ENCODE measurements around the gene BCL2.
A peak's percentile ranks its signal among the peaks of the same experiment; 100 is the strongest.

BCL2 gene

GRCh38 chr18:63326011-63326410 is 6.4 kb upstream of the BCL2 start:
- no peak for DNase-seq (ENCODE audit: low read depth)

GRCh38 chr18:63325086-63325686 is 5.6 kb upstream of the BCL2 start:
- DNase-seq (ENCODE audit: low read depth) = no peak

- DNase-seq (ENCODE audit: low read depth) = peak; percentile 67
Measured at GRCh38 chr18:63322908-63323634, 3.5 kb upstream of the BCL2 start.

DNA sequence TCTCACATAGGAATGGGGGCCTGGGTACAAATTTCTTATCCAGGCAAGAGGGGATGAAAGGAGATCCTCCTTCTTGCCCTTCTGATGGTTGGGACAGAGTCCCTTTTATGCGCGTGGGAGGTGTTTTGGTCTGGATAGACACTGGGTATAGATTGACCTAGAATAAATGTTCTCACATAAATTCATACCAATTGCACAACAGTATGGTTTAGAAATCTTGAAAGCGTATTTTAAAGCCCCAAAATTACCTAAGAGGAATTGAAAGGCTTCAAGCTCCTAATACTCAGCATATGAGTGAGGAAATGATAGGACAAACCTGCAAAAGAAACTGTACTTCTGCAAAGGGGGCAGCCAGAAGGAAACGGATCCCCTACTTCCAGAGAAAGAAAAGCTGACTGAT is 2.6 kb upstream of the BCL2 start:
- peak; percentile 21 for DNase-seq (ENCODE audit: low read depth)

DNA sequence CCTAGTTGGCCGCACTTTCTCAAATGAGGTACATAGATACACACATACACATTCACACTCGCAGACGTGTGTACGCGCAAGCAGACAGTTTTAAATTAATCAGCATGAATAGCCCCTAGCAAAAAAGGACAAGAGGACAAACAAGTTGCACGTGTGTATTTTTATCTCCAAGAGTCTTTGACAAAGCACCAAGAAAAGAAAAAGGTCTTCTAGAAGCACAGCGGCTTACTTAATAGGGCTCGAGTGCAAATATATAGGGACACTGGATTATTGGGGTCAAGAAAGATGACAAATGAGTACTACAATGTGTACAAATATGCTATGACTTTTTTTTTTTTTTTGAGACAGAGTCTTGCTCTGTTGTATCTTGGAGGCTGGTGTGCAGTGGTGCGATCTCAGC is 1.7 kb upstream of the BCL2 start:
- no peak for DNase-seq (ENCODE audit: low read depth)

DNA sequence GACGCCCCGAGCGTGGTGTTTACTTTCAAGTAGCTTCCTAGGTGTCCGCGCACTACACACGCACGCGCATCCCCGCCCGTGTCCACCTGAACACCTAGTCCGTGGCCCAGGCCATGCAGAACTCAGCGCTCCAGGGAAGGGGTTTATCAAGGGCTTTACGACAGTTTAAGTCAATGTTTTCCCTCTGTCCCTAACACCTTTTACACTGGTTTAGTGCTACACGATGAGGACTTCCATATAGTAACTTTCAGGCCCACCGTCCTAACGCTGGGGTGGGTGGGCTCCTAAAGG is 1.4 kb upstream of the BCL2 start:
- no peak for DNase-seq (ENCODE audit: low read depth)

- DNase-seq (ENCODE audit: low read depth) = peak; percentile 79
Measured at GRCh38 chr18:63320123-63320974, 780 bp upstream of the BCL2 start.

GRCh38 chr18:63318889-63319382 is 633 bp downstream of the BCL2 start:
- DNase-seq (ENCODE audit: low read depth) = no peak

DNA sequence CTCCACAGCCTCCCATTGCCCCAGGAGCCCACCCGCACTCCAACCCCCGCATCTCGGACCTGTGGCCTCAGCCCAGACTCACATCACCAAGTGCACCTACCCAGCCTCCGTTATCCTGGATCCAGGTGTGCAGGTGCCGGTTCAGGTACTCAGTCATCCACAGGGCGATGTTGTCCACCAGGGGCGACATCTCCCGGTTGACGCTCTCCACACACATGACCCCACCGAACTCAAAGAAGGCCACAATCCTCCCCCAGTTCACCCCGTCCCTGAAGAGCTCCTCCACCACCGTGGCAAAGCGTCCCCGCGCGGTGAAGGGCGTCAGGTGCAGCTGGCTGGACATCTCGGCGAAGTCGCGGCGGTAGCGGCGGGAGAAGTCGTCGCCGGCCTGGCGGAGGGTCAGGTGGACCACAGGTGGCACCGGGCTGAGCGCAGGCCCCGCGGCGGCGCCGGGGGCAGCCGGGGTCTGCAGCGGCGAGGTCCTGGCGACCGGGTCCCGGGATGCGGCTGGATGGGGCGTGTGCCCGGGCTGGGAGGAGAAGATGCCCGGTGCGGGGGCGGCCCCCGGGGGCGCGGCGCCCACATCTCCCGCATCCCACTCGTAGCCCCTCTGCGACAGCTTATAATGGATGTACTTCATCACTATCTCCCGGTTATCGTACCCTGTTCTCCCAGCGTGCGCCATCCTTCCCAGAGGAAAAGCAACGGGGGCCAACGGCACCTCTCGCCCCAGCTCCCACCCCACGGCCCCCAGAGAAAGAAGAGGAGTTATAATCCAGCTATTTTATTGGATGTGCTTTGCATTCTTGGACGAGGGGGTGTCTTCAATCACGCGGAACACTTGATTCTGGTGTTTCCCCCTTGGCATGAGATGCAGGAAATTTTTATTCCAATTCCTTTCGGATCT is 1.3 kb downstream of the BCL2 start:
- DNase-seq (ENCODE audit: low read depth) = no peak

DNA sequence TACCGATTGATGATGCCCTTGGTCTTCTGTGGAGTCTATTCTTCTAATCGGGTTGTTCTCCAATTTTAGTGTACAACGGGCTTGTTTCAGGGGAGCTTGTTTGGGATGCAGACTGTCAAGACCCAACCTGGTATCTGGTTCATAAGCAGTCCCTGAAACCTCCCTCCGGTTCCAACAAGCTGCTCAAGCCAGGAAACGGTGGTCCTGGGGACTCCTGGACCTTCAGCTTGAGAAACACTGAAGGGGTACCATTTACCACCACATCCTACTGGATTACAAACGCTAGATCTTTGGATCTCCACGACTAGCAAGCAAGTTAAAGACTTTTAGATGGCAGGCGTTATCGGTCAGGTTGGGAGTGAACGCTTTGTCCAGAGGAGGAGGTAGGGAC is 2.0 kb downstream of the BCL2 start:
- no peak for DNase-seq (ENCODE audit: low read depth)

GRCh38 chr18:63316612-63317555 is 2.7 kb downstream of the BCL2 start:
- no peak for DNase-seq (ENCODE audit: low read depth)

- DNase-seq (ENCODE audit: low read depth) = no peak
Measured at GRCh38 chr18:63315876-63316275, 3.7 kb downstream of the BCL2 start.

GRCh38 chr18:63315131-63315662 is 4.4 kb downstream of the BCL2 start:
- DNase-seq (ENCODE audit: low read depth) = no peak

- no peak for DNase-seq (ENCODE audit: low read depth)
Measured at GRCh38 chr18:63314062-63314790, 5.3 kb downstream of the BCL2 start.

DNA sequence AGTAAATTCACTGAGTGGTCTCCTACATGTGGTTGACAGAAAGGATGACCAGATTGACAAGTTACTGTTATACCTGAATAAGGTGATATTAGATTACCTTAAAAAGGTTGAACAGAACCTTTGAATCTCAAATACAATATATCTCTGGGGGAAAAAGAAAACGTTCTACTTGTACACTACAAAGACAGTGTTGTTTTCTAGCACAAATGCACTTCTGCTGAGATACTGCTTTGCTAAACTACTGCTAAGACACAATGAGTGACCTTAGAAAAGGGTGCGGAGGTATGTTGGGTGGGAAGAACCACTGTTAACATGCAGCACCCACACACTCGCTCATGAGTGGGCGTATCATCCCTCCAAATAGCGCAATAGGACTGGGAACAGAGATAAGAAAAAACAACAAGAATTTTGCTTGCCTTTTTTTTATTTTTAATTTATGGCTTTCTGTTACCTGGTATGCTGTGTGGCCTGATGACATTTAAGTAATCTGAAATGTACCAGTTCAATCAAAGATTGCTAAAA is 6.1 kb downstream of the BCL2 start:
- DNase-seq (ENCODE audit: low read depth) = no peak

- no peak for DNase-seq (ENCODE audit: low read depth)
Measured at GRCh38 chr18:63312737-63313395, 6.7 kb downstream of the BCL2 start.

- no peak for DNase-seq (ENCODE audit: low read depth)
Measured at GRCh38 chr18:63312019-63312409, 7.6 kb downstream of the BCL2 start.

DNA sequence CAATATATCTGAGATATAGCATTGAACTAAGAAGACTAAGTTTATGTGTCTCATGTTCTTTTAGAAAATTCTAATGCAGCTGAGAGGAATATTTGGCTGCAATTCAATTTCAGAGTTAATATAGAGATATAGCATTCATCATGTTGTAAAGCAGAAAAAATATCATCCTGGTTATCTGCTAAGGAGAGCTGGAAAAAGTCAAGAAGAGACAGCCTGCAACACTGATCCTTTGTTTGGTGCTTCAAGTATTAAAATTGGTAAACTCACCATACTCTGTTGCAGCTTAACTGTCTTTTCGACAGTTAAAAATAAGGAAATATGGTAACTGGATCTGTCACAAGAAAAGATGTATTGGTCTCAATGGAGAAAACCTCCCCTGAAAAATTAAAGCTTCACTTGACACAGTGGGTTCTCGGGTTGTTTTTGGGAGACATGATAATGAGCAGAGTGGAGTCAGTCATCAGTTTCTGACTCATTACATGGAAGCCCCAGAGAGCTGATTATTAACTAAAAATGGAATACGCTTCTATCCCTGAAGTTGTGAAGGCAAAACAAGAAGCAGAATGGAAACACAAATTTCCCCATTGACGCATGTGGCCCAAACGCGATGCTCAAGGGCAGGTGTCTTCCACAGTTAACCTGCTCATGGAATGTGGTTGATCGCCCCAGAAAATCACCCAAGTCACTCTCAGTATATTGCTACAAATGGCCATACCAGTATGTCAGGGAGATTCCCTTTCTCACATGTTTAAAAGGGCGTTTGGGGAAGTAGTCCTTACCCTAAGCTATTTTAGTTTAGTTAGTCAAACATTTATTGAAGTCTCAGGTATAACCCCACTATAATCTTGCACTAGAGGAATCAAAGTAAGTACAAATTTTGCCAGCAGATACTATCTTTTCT is 8.2 kb downstream of the BCL2 start:
- DNase-seq (ENCODE audit: low read depth) = no peak
